GM12878 (cell line): ENCODE data around the gene PKD1.

Experiments
- BRCA1 ChIP-seq: IDR thresholded peaks from 2 replicates; pipeline ENCODE4 v1.6.1; 2011; ENCODE audit warnings: low read depth, low read length, improper control_type of control experiment
- TF ChIP-seq, protein P1 (sequence below), 3 experiments: IDR thresholded peaks in 2 of 3; conservative IDR thresholded peaks in 1 of 3; 2 replicates each; pipeline ENCODE4 v1.5.1; 2011; ENCODE audit warnings: low read depth in 3 of 3, low read length in 3 of 3, mild to moderate bottlenecking in 3 of 3, control low read depth in 2 of 3, moderate library complexity in 2 of 3, inconsistent platforms in 1 of 3, mixed read lengths in 1 of 3; ENCODE audit not compliant: control insufficient read depth in 2 of 3, insufficient read depth in 1 of 3; ENCODE audit errors: extremely low read depth in 1 of 3

DNA sequence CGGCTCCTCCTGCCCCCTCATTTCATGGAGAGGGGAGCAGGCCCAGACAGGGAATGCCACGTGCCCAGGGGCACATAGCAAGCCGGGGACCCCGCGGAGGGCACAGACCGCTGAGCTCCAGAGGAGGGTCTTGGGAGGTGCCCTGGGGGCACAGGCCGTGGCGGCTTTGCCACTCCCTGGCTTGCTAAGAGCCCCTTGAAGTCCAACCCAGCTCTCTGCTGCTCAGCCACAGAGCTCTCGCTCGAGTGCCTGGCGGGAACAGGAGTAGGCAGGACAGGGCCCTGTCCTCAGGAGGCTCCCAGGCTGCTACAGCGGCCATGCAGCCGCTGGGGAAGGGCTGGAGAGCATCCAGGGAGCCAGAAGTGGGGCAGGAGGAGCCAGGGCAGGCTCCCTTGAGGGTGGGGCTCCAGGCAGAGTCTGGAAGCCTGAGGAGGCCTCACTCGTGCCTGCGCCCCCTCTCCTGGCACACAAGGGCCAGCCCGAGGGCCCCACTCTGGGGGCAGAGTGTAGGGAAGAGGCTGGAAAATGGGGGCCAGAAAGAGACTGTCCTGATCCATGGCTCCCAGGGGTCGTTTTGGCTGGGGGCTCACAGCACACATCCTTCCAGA, 8.3 kb upstream of the PKD1 start:
- TF ChIP-seq, protein P1, sequence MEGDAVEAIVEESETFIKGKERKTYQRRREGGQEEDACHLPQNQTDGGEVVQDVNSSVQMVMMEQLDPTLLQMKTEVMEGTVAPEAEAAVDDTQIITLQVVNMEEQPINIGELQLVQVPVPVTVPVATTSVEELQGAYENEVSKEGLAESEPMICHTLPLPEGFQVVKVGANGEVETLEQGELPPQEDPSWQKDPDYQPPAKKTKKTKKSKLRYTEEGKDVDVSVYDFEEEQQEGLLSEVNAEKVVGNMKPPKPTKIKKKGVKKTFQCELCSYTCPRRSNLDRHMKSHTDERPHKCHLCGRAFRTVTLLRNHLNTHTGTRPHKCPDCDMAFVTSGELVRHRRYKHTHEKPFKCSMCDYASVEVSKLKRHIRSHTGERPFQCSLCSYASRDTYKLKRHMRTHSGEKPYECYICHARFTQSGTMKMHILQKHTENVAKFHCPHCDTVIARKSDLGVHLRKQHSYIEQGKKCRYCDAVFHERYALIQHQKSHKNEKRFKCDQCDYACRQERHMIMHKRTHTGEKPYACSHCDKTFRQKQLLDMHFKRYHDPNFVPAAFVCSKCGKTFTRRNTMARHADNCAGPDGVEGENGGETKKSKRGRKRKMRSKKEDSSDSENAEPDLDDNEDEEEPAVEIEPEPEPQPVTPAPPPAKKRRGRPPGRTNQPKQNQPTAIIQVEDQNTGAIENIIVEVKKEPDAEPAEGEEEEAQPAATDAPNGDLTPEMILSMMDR (IDR thresholded peaks at IDR 0.05 in 2 of 3, conservative IDR thresholded peaks at IDR 0.05 in 1 of 3; ENCODE audit: control insufficient read depth in 2 of 3, extremely low read depth in 1 of 3, insufficient read depth in 1 of 3, low read depth in 3 of 3, low read length in 3 of 3), result no peak
- no peak for TF ChIP-seq BRCA1
